ENCODE results near the gene LMO7.

Gene LMO7

GRCh38 chr13:75879656-75880055 is 243.5 kb downstream of the LMO7 start:
- no peak overlapping the region for H3K4me3 ChIP-seq (ENCODE audit: insufficient read depth in 1 of 2, low read depth in 1 of 2, low read length in 2 of 2)

GRCh38 chr13:75881109-75881775 is 245.1 kb downstream of the LMO7 start:
- no peak overlapping the region for H3K14ac ChIP-seq (ENCODE audit: low read length in 2 of 2)
- no peak overlapping the region for H3K4me2 ChIP-seq (ENCODE audit: low read length, poor library complexity, severe bottlenecking)
- H3K4ac ChIP-seq (ENCODE audit: low read depth in 1 of 2, low read length in 2 of 2) = no peak overlapping the region
- H2BK5ac ChIP-seq (ENCODE audit: low read depth, low read length, poor library complexity, severe bottlenecking) = peak overlapping the region; percentile 88
- H2AK5ac ChIP-seq (ENCODE audit: low read length, severe bottlenecking) = no peak overlapping the region
- no peaks in the 10 kb centered on the region for H3K79me1 ChIP-seq (replicated peaks; ENCODE audit: low read length, poor library complexity, severe bottlenecking)
- no peak overlapping the region for H2BK15ac ChIP-seq (ENCODE audit: low read depth, poor library complexity, severe bottlenecking)
- no peak overlapping the region for H3K23ac ChIP-seq (ENCODE audit: low read length in 2 of 2)
- no peak overlapping the region for H4K8ac ChIP-seq (ENCODE audit: low read length)
- H2BK120ac ChIP-seq (ENCODE audit: low read depth, low read length) = no peak overlapping the region
- H2BK12ac ChIP-seq (ENCODE audit: low read length in 2 of 2) = no peak overlapping the region
- peak; percentile 83 for DNase-seq
- H3K4me3 ChIP-seq (ENCODE audit: insufficient read depth in 1 of 2, low read depth in 1 of 2, low read length in 2 of 2) = no peak overlapping the region
- H3K4me1 ChIP-seq (ENCODE audit: control insufficient read depth, insufficient read depth, low read depth, low read length) = peaks cover 5% of the 10 kb centered on the region
- no peak overlapping the region for H2AFZ ChIP-seq (ENCODE audit: low read depth, low read length)
- H3K9ac ChIP-seq (ENCODE audit: low read length) = no peak overlapping the region
- WGBS = 24% methylated on average over 3 of the region's 4 CpGs
- no peaks in the 10 kb centered on the region for H3K9me3 ChIP-seq (ENCODE audit: control insufficient read depth, low read length)
- H4K91ac ChIP-seq (ENCODE audit: low read length) = no peak overlapping the region
- H3K18ac ChIP-seq (ENCODE audit: low read depth in 1 of 2, low read length in 2 of 2) = no peak overlapping the region
- H3K27me3 ChIP-seq (ENCODE audit: control insufficient read depth in 1 of 2, insufficient read depth in 1 of 2, low read length in 2 of 2) = no peaks in the 10 kb centered on the region
- H3K36me3 ChIP-seq (ENCODE audit: control insufficient read depth in 1 of 2, insufficient read depth in 2 of 2, low read depth in 1 of 2, low read length in 2 of 2) = no peaks in the 10 kb centered on the region
- peak overlapping the region; percentile 77 for H3K27ac ChIP-seq (ENCODE audit: low read length, poor library complexity, severe bottlenecking)

More at GRCh38 chr13:75879656-75880055, 243.5 kb downstream of the LMO7 start:
- Histone ChIP-seq H3K18ac (ENCODE audit: low read depth in 1 of 2, low read length in 2 of 2) (no peak overlapping the region), H2BK12ac (ENCODE audit: low read length in 2 of 2) (peak overlapping the region in 1 of 2 experiments; percentile 47), H3K4me1 (ENCODE audit: control insufficient read depth, insufficient read depth, low read depth, low read length) (peaks cover 5% of the 10 kb centered on the region), H2AK5ac (ENCODE audit: low read length, severe bottlenecking) (peak overlapping the region; percentile 82), H2BK120ac (ENCODE audit: low read depth, low read length) (no peak overlapping the region), H3K14ac (ENCODE audit: low read length in 2 of 2) (no peak overlapping the region), H3K27ac (ENCODE audit: low read length, poor library complexity, severe bottlenecking) (no peak overlapping the region), H4K8ac (ENCODE audit: low read length) (no peak overlapping the region), H3K27me3 (ENCODE audit: control insufficient read depth in 1 of 2, insufficient read depth in 1 of 2, low read length in 2 of 2) (no peaks in the 10 kb centered on the region), H2BK5ac (ENCODE audit: low read depth, low read length, poor library complexity, severe bottlenecking) (no peak overlapping the region), H3K9me3 (ENCODE audit: control insufficient read depth, low read length) (no peaks in the 10 kb centered on the region), H2BK15ac (ENCODE audit: low read depth, poor library complexity, severe bottlenecking) (no peak overlapping the region), H3K4ac (ENCODE audit: low read depth in 1 of 2, low read length in 2 of 2) (no peak overlapping the region), H3K23ac (ENCODE audit: low read length in 2 of 2) (no peak overlapping the region), H4K91ac (ENCODE audit: low read length) (no peak overlapping the region), H3K79me1 (replicated peaks; ENCODE audit: low read length, poor library complexity, severe bottlenecking) (no peaks in the 10 kb centered on the region), H3K9ac (ENCODE audit: low read length) (no peak overlapping the region), H3K4me2 (ENCODE audit: low read length, poor library complexity, severe bottlenecking) (no peak overlapping the region), H2AFZ (ENCODE audit: low read depth, low read length) (no peak overlapping the region), H3K36me3 (ENCODE audit: control insufficient read depth in 1 of 2, insufficient read depth in 2 of 2, low read depth in 1 of 2, low read length in 2 of 2) (no peaks in the 10 kb centered on the region)
- 100% methylated on average over 3 of the region's 4 CpGs for WGBS
- DNase-seq = no peak

- peak overlapping the region in 1 of 2 experiments; percentile 28 for H2BK12ac ChIP-seq (ENCODE audit: low read length in 2 of 2)
- H3K27ac ChIP-seq (ENCODE audit: low read length, poor library complexity, severe bottlenecking) = no peak overlapping the region
- H3K9me3 ChIP-seq (ENCODE audit: control insufficient read depth, low read length) = no peaks in the 10 kb centered on the region
- H3K4me3 ChIP-seq (ENCODE audit: insufficient read depth in 1 of 2, low read depth in 1 of 2, low read length in 2 of 2) = no peak overlapping the region
- no peak overlapping the region for H3K23ac ChIP-seq (ENCODE audit: low read length in 2 of 2)
- no peak overlapping the region for H2BK120ac ChIP-seq (ENCODE audit: low read depth, low read length)
- no peak overlapping the region for H2BK15ac ChIP-seq (ENCODE audit: low read depth, poor library complexity, severe bottlenecking)
- no peak overlapping the region for H3K4me2 ChIP-seq (ENCODE audit: low read length, poor library complexity, severe bottlenecking)
- no peaks in the 10 kb centered on the region for H3K79me1 ChIP-seq (replicated peaks; ENCODE audit: low read length, poor library complexity, severe bottlenecking)
- H2AK5ac ChIP-seq (ENCODE audit: low read length, severe bottlenecking) = peak overlapping the region; percentile 36
- H3K4me1 ChIP-seq (ENCODE audit: control insufficient read depth, insufficient read depth, low read depth, low read length) = peaks cover 3% of the 10 kb centered on the region
- H2AFZ ChIP-seq (ENCODE audit: low read depth, low read length) = no peak overlapping the region
- whole genome bisulfite sequencing = 80% methylated on average over 1 of the region's 1 CpG
- H3K27me3 ChIP-seq (ENCODE audit: control insufficient read depth in 1 of 2, insufficient read depth in 1 of 2, low read length in 2 of 2) = no peaks in the 10 kb centered on the region
- H3K9ac ChIP-seq (ENCODE audit: low read length) = no peak overlapping the region
- DNase-seq = no peak
- H3K18ac ChIP-seq (ENCODE audit: low read depth in 1 of 2, low read length in 2 of 2) = peak overlapping the region in 1 of 2 experiments; percentile 7
- H4K8ac ChIP-seq (ENCODE audit: low read length) = no peak overlapping the region
- peak overlapping the region; percentile 15 for H2BK5ac ChIP-seq (ENCODE audit: low read depth, low read length, poor library complexity, severe bottlenecking)
- no peak overlapping the region for H3K14ac ChIP-seq (ENCODE audit: low read length in 2 of 2)
- no peak overlapping the region for H4K91ac ChIP-seq (ENCODE audit: low read length)
- H3K36me3 ChIP-seq (ENCODE audit: control insufficient read depth in 1 of 2, insufficient read depth in 2 of 2, low read depth in 1 of 2, low read length in 2 of 2) = no peaks in the 10 kb centered on the region
- peak overlapping the region in 1 of 2 experiments; percentile 95 for H3K4ac ChIP-seq (ENCODE audit: low read depth in 1 of 2, low read length in 2 of 2)
Observed at GRCh38 chr13:75882261-75882660, 246.1 kb downstream of the LMO7 start.

- Histone ChIP-seq H3K23ac (ENCODE audit: low read length in 2 of 2) (no peak overlapping the region), H4K8ac (ENCODE audit: low read length) (no peak overlapping the region), H3K14ac (ENCODE audit: low read length in 2 of 2) (no peak overlapping the region), H3K4me2 (ENCODE audit: low read length, poor library complexity, severe bottlenecking) (no peak overlapping the region), H3K9ac (ENCODE audit: low read length) (no peak overlapping the region), H3K4me1 (ENCODE audit: control insufficient read depth, insufficient read depth, low read depth, low read length) (no peaks in the 10 kb centered on the region), H2BK12ac (ENCODE audit: low read length in 2 of 2) (no peak overlapping the region), H3K27me3 (ENCODE audit: control insufficient read depth in 1 of 2, insufficient read depth in 1 of 2, low read length in 2 of 2) (no peaks in the 10 kb centered on the region), H3K79me1 (replicated peaks; ENCODE audit: low read length, poor library complexity, severe bottlenecking) (no peaks in the 10 kb centered on the region), H3K4ac (ENCODE audit: low read depth in 1 of 2, low read length in 2 of 2) (no peak overlapping the region), H2BK120ac (ENCODE audit: low read depth, low read length) (no peak overlapping the region), H2BK5ac (ENCODE audit: low read depth, low read length, poor library complexity, severe bottlenecking) (no peak overlapping the region), H3K4me3 (ENCODE audit: insufficient read depth in 1 of 2, low read depth in 1 of 2, low read length in 2 of 2) (no peak overlapping the region), H2AFZ (ENCODE audit: low read depth, low read length) (no peak overlapping the region), H2BK15ac (ENCODE audit: low read depth, poor library complexity, severe bottlenecking) (no peak overlapping the region), H3K27ac (ENCODE audit: low read length, poor library complexity, severe bottlenecking) (no peak overlapping the region), H2AK5ac (ENCODE audit: low read length, severe bottlenecking) (no peak overlapping the region), H3K18ac (ENCODE audit: low read depth in 1 of 2, low read length in 2 of 2) (no peak overlapping the region), H3K9me3 (ENCODE audit: control insufficient read depth, low read length) (no peaks in the 10 kb centered on the region), H3K36me3 (ENCODE audit: control insufficient read depth in 1 of 2, insufficient read depth in 2 of 2, low read depth in 1 of 2, low read length in 2 of 2) (no peaks in the 10 kb centered on the region), H4K91ac (ENCODE audit: low read length) (no peak overlapping the region)
- no peak for DNase-seq
Observed at GRCh38 chr13:75889427-75889826, 253.3 kb downstream of the LMO7 start.
